WTC11 (cell line): Measurements from ENCODE around the gene ANKRD11. TPM values are rescaled to one million over a fixed set of nuclear protein-coding genes. Genes with fewer than 3 reads are reported as not detected.

Experiments used
- ATAC-seq: fragments of 200-7000 bp; cut with Tn5 transposase; 2 replicates; pipeline ENCODE4 v1.10.0; 2021; ENCODE audit warnings: mild to moderate bottlenecking, moderate library complexity
- CTCF ChIA-PET: fragments of 300-600 bp; sonication (Branson Sonifier 250); formaldehyde crosslinking; loops from one replicate; lab custom pipeline; 2021; ENCODE audit warnings: antibody characterized with exemption; lab: Charles Lee
- POLR2A ChIA-PET: fragments of 350-600 bp; sonication (Branson Sonifier 250); formaldehyde crosslinking; loops from one replicate; lab custom pipeline; 2021; ENCODE audit warnings: antibody characterized with exemption; lab: Charles Lee
- DNase-seq: peaks from one replicate; pipeline ENCODE4 v3.0.0; 2021; ENCODE audit warnings: low spot score
- H3K27ac Mint-ChIP-seq: 2 replicates; pipeline ENCODE4 v1.8.0; 2021; ENCODE audit warnings: mixed read lengths
- H3K27me3 Mint-ChIP-seq: 2 replicates; pipeline ENCODE4 v1.8.0; 2021; ENCODE audit warnings: low read depth, mild to moderate bottlenecking, moderate library complexity, mixed read lengths
- H3K36me3 Mint-ChIP-seq: 2 replicates; pipeline ENCODE4 v1.8.0; 2021; ENCODE audit warnings: mixed read lengths
- H3K4me1 Mint-ChIP-seq: 2 replicates; pipeline ENCODE4 v1.8.0; 2022; ENCODE audit warnings: mixed read lengths
- H3K4me3 Mint-ChIP-seq: 2 replicates; pipeline ENCODE4 v1.8.0; 2021; ENCODE audit warnings: mild to moderate bottlenecking, moderate library complexity, mixed read lengths
- H3K9me3 Mint-ChIP-seq: 2 replicates; pipeline ENCODE4 v1.8.0; 2021; ENCODE audit warnings: mixed read lengths
- ARID4B ChIP-seq: sonication (generic); formaldehyde crosslinking; IDR thresholded peaks from 2 replicates; pipeline ENCODE4 v1.8.0; 2023; ENCODE audit warnings: missing genetic modification reagents, mild to moderate bottlenecking, borderline replicate concordance
- CBFB ChIP-seq: sonication (generic); formaldehyde crosslinking; IDR thresholded peaks from 2 replicates; pipeline ENCODE4 v1.8.1; 2022; ENCODE audit warnings: mild to moderate bottlenecking, low read depth, missing genetic modification reagents
- EMX1 ChIP-seq: fragments of 250-450 bp; sonication (Bioruptor Pico); IDR thresholded peaks from 2 replicates; pipeline ENCODE4 v1.8.0; 2021; ENCODE audit warnings: mild to moderate bottlenecking
- GABPB1 ChIP-seq: sonication (generic); formaldehyde crosslinking; IDR thresholded peaks from 2 replicates; pipeline ENCODE4 v1.8.1; 2023; ENCODE audit warnings: mild to moderate bottlenecking, missing genetic modification reagents
- JAZF1 ChIP-seq: fragments of 250-450 bp; sonication (Bioruptor Pico); IDR thresholded peaks from 2 replicates; pipeline ENCODE4 v1.9.0; 2021; ENCODE audit warnings: moderate library complexity, mild to moderate bottlenecking, inconsistent platforms
- NFE2L1 ChIP-seq: sonication (generic); formaldehyde crosslinking; IDR thresholded peaks from 2 replicates; pipeline ENCODE4 v1.8.1; 2023; ENCODE audit warnings: missing genetic modification reagents
- NR3C1 ChIP-seq: sonication (generic); formaldehyde crosslinking; conservative IDR thresholded peaks from 2 replicates; pipeline ENCODE4 v1.8.1; 2023; ENCODE audit warnings: low read depth, mild to moderate bottlenecking, missing genetic modification reagents
- PRDM15 ChIP-seq: sonication (generic); formaldehyde crosslinking; IDR thresholded peaks from 2 replicates; pipeline ENCODE4 v1.8.0; 2022; ENCODE audit warnings: missing genetic modification reagents
- PRRX2 ChIP-seq: fragments of 250-450 bp; sonication (Bioruptor Pico); IDR thresholded peaks from 2 replicates; pipeline ENCODE4 v1.8.0; 2021; ENCODE audit warnings: mild to moderate bottlenecking
- SMAD3 ChIP-seq: sonication (generic); formaldehyde crosslinking; IDR thresholded peaks from 2 replicates; pipeline ENCODE4 v1.8.0; 2022; ENCODE audit warnings: missing genetic modification reagents, mild to moderate bottlenecking, borderline replicate concordance
- SOX15 ChIP-seq: fragments of 250-450 bp; sonication (Bioruptor Pico); IDR thresholded peaks from 2 replicates; pipeline ENCODE4 v1.9.0; 2021; ENCODE audit warnings: mild to moderate bottlenecking
- TP53 ChIP-seq: sonication (generic); formaldehyde crosslinking; IDR thresholded peaks from 2 replicates; pipeline ENCODE4 v1.8.1; 2023; ENCODE audit warnings: mild to moderate bottlenecking, missing genetic modification reagents
- ZNF416 ChIP-seq: fragments of 250-450 bp; sonication (Bioruptor Pico); IDR thresholded peaks from 2 replicates; pipeline ENCODE4 v1.9.0; 2021; ENCODE audit warnings: mild to moderate bottlenecking, inconsistent platforms
- ZNF532 ChIP-seq: fragments of 250-450 bp; sonication (Bioruptor Pico); IDR thresholded peaks from 2 replicates; pipeline ENCODE4 v1.9.0; 2021; ENCODE audit warnings: mild to moderate bottlenecking, borderline replicate concordance
- ZSCAN18 ChIP-seq: fragments of 250-450 bp; sonication (Bioruptor Pico); IDR thresholded peaks from 2 replicates; pipeline ENCODE4 v2.1.2; 2022; ENCODE audit warnings: mild to moderate bottlenecking, moderate library complexity
- total RNA-seq: library from RNA; stranded (reverse); gene quantifications from 3 replicates; pipeline ENCODE4 v1.2.3, GENCODE V29; 2021

The ANKRD11 gene
- total RNA-seq, 1 experiment from 2014 or later, result 184 TPM

GRCh38 chr16:89272631-89273030 lies 217.7 kb downstream of the ANKRD11 start (continued):
- TF ChIP-seq JAZF1, result no peak
- TF ChIP-seq ARID4B (CRISPR knock-in tag), result no peak

- Mint-ChIP-seq H3K4me1 (no peaks in the 10 kb centered on the region), H3K27ac (no peak overlapping the region), H3K27me3 (no peaks in the 10 kb centered on the region), H3K9me3 (no peaks in the 10 kb centered on the region), H3K36me3 (peaks cover 52% of the 10 kb centered on the region), H3K4me3 (no peak overlapping the region)
- ChIA-PET CTCF (interaction anchor here (1.2 kb wide), 1 partner anchor 30 kb away, joined by 3 read pairs; no protein-coding TSS in a partner anchor), POLR2A (interaction anchor here (0.6 kb wide), 1 partner anchor 289 kb away, joined by 3 read pairs; no protein-coding TSS in a partner anchor)
- no peak for DNase-seq
- TF ChIP-seq ZSCAN18 (no peak), ZNF532 (no peak), PRDM15 (CRISPR knock-in tag) (no peak), NR3C1 (CRISPR knock-in tag) (no peak), PRRX2 (no peak), GABPB1 (CRISPR knock-in tag) (no peak), SMAD3 (CRISPR knock-in tag) (no peak), SOX15 (CRISPR knock-in tag) (no peak), NFE2L1 (CRISPR knock-in tag) (no peak), ZNF416 (CRISPR knock-in tag) (no peak), TP53 (CRISPR knock-in tag) (no peak), CBFB (CRISPR knock-in tag) (no peak), EMX1 (CRISPR knock-in tag) (no peak)
- ATAC-seq, result no peak
Measured at GRCh38 chr16:89270666-89271345, 219.6 kb downstream of the ANKRD11 start.
